Thyroid gland (tissue), 4 donors: ENCODE data around the gene FANCC. TPM values are rescaled to one million over a fixed set of nuclear protein-coding genes. Genes with fewer than 3 reads are reported as not detected.
A peak's percentile ranks its signal among the peaks of the same experiment; 100 is the strongest.
"Not testable (repeated sequence)": the region's sequence is repeated elsewhere in the genome, so short reads cannot be mapped to it uniquely, and the experiment has no call there.

Experiments used
- DNase-seq, 2 donors: peaks; one replicate each; pipeline ENCODE4 v3.0.0-alpha.2; 2019
- H3K27ac ChIP-seq, 3 donors: fragments of 200-600 bp; sonication (generic); 1 replicate in 2 of 3; 2 replicates in 1 of 3; pipeline ENCODE4 v1.5.1; 2016 to 2019; ENCODE audit warnings: mild to moderate bottlenecking in 1 of 3, moderate library complexity in 1 of 3
- H3K27me3 ChIP-seq: fragments of 200-600 bp; sonication (generic); one replicate; pipeline ENCODE4 v1.5.1; 2019
- H3K36me3 ChIP-seq, 2 donors: fragments of 200-600 bp; sonication (generic); one replicate each; pipeline ENCODE4 v1.5.1; 2016 to 2019
- H3K4me1 ChIP-seq, 2 donors: fragments of 200-600 bp; sonication (generic); one replicate each; pipeline ENCODE4 v1.5.1; 2017 to 2019
- H3K4me3 ChIP-seq, 3 donors: fragments of 200-600 bp; sonication (generic); replicated peaks in 1 of 3; 1 replicate in 2 of 3; 2 replicates in 1 of 3; pipeline ENCODE4 v1.5.1; 2016; ENCODE audit warnings: mild to moderate bottlenecking in 1 of 3
- H3K9me3 ChIP-seq: fragments of 200-600 bp; sonication (generic); one replicate; pipeline ENCODE4 v1.5.1; 2017
- CTCF ChIP-seq, 6 experiments: fragments of 200-600 bp in 3 of 6; fragments of 450-650 bp in 3 of 6; sonication (generic) in 3 of 6; IDR thresholded peaks; one replicate each; pipeline ENCODE4 v1.5.1; 2016 to 2019; ENCODE audit warnings: antibody characterized with exemption in 6 of 6, mild to moderate bottlenecking in 2 of 6, inconsistent platforms in 1 of 6, moderate library complexity in 1 of 6
- POLR2A ChIP-seq, 2 donors: fragments of 450-650 bp; IDR thresholded peaks; one replicate each; pipeline ENCODE4 v1.6.1; 2017; ENCODE audit warnings: antibody characterized with exemption in 2 of 2, mild to moderate bottlenecking in 2 of 2, moderate library complexity in 1 of 2
- WGBS, 2 donors: methylation state at CpG; one replicate each; pipeline ENCODE4 v1.1.5; 2017; 5-methylcytosine and 5-hydroxymethylcytosine counted together
- intact Hi-C: fragments of 100-400 bp; cut with DNase I; formaldehyde crosslinking; loops from one replicate; pipeline ENCODE4 v1.15.1; 2023
- total RNA-seq, 4 donors: library from RNA; depleted of rRNA; stranded (reverse); fragments of >200 nt; gene quantifications; one replicate each; pipeline ENCODE4 v1.2.3, GENCODE V29; 2016

The FANCC gene
- total RNA-seq, 4 donors from 2014 or later, result 13.9 to 15.0 (median 14.2) TPM

- Histone ChIP-seq H3K9me3 (no peaks in the 10 kb centered on the region), H3K27me3 (no peaks in the 10 kb centered on the region), H3K4me3 (no peak overlapping the region), H3K4me1 (no peaks in the 10 kb centered on the region), H3K36me3 (no peaks in the 10 kb centered on the region), H3K27ac (no peak overlapping the region)
- DNase-seq, result no peak
- 92 to 94% methylated on average over 8 of the region's 8 CpGs for WGBS, 2 donors
- TF ChIP-seq CTCF (IDR thresholded peaks at IDR 0.05), result no peak
- intact Hi-C loops, result no loop called here
Observed at GRCh38 chr9:95276395-95276954, 41.0 kb downstream of the FANCC start.

- H3K4me3 ChIP-seq, intact Hi-C loops, H3K27me3 ChIP-seq, DNase-seq, H3K9me3 ChIP-seq, H3K27ac ChIP-seq, H3K36me3 ChIP-seq: not testable (repeated sequence)
- WGBS, 2 donors, result 96 to 98% methylated on average over 2 of the region's 2 CpGs
- peaks cover 8 to 14% of the 10 kb centered on the region in 2 donors for H3K4me1 ChIP-seq
Observed at GRCh38 chr9:95274160-95274559, 43.3 kb downstream of the FANCC start.

GRCh38 chr9:95273369-95274022 is 44.0 kb downstream of the FANCC start:
- no peaks in the 10 kb centered on the region for H3K9me3 ChIP-seq
- TF ChIP-seq POLR2A (IDR thresholded peaks at IDR 0.05) (no peak), CTCF (IDR thresholded peaks at IDR 0.05) (no peak)
- no peaks in the 10 kb centered on the region for H3K36me3 ChIP-seq
- intact Hi-C loops, result no loop called here
- 90 to 95% methylated on average over 4 of the region's 4 CpGs for WGBS, 2 donors
- H3K4me3 ChIP-seq, result no peak overlapping the region
- no peak overlapping the region for H3K27ac ChIP-seq
- DNase-seq, result no peak
- H3K27me3 ChIP-seq, result no peaks in the 10 kb centered on the region
- H3K4me1 ChIP-seq, result peaks cover 14 to 20% of the 10 kb centered on the region in 2 donors

GRCh38 chr9:95272830-95273229 is 44.7 kb downstream of the FANCC start:
- TF ChIP-seq POLR2A (IDR thresholded peaks at IDR 0.05) (no peak), CTCF (IDR thresholded peaks at IDR 0.05) (no peak)
- intact Hi-C loops, result no loop called here
- DNase-seq, result no peak
- Histone ChIP-seq H3K4me3 (no peak overlapping the region), H3K27me3 (no peaks in the 10 kb centered on the region), H3K27ac (no peak overlapping the region), H3K36me3 (no peaks in the 10 kb centered on the region), H3K9me3 (no peaks in the 10 kb centered on the region), H3K4me1 (peaks cover 16 to 20% of the 10 kb centered on the region in 2 donors)
- 96 to 98% methylated on average over 8 of the region's 8 CpGs for WGBS, 2 donors

GRCh38 chr9:95270790-95271189 is 46.7 kb downstream of the FANCC start:
- H3K36me3 ChIP-seq, result no peaks in the 10 kb centered on the region
- H3K4me3 ChIP-seq, result no peak overlapping the region
- 50 to 55% methylated on average over 3 to 4 of the region's 4 CpGs for WGBS, 2 donors
- H3K4me1 ChIP-seq, result peaks cover 16 to 20% of the 10 kb centered on the region in 2 donors
- no peak for DNase-seq
- intact Hi-C loops, result no loop called here
- TF ChIP-seq CTCF (IDR thresholded peaks at IDR 0.05) (no peak), POLR2A (IDR thresholded peaks at IDR 0.05) (no peak)
- H3K9me3 ChIP-seq, result no peaks in the 10 kb centered on the region
- peak overlapping the region; percentile 2 to 68 (median 50) for H3K27ac ChIP-seq
- H3K27me3 ChIP-seq, result no peaks in the 10 kb centered on the region

GRCh38 chr9:95269803-95270773 is 47.4 kb downstream of the FANCC start:
- 42 to 52% methylated on average over 18 of the region's 18 CpGs for WGBS, 2 donors
- peak overlapping the region; percentile 2 to 68 (median 50) for H3K27ac ChIP-seq
- H3K36me3 ChIP-seq, H3K4me3 ChIP-seq, H3K9me3 ChIP-seq, intact Hi-C loops, H3K27me3 ChIP-seq: not testable (repeated sequence)
- H3K4me1 ChIP-seq, result peaks cover 16 to 20% of the 10 kb centered on the region in 2 donors
- peak; percentile 83 to 86 for DNase-seq
